Heart left ventricle (tissue), 13 donors: Measurements from ENCODE around the gene ATP11C.

ENCODE experiments used
- POLR2A ChIP-seq, 2 donors: fragments of 450-650 bp; IDR thresholded peaks; one replicate each; pipeline ENCODE4 v1.6.1; 2017; ENCODE audit warnings: antibody characterized with exemption in 2 of 2, mild to moderate bottlenecking in 2 of 2, moderate library complexity in 2 of 2
- TF ChIP-seq, protein P1 (sequence below), 12 donors: fragments of 200-600 bp; sonication (generic) in 4 of 12; IDR thresholded peaks; one replicate each; pipeline versions ENCODE4 v1.5.0 to v1.8.0; 2018 to 2022; ENCODE audit warnings: antibody characterized with exemption in 12 of 12, mild to moderate bottlenecking in 5 of 12
- donor health status: ischemic (EF 13 %, LVEDD 7.1; RV severe dilation, severe dysfunction).
- donor health status: DM: no; HTN: yes; CAD: no.
- donor health status: DM: no; HTN: no; CAD: no.
- donor health status: ischemic (EF 25% LVEDD 6.9; RV normal size, moderate dysfunction).
- donor health status: ischemic (EF 25% LVEDD 5.7; RV mildly dilated, moderate dysfunction).
- donor health status: ischemic (EF 35%, LVEDD 5.7; RV mildly dilated, moderate dysfunction).
- donor health status: nonischemic (EF 11% LVEDD 7.7; RV severe dilation, severe dysfunction).
- donor health status: DM: yes; HTN: yes; CAD: no.
- donor health status: PGD.
- donor health status: ischemic (EF 29% LVEDD 5.4; RV normal size, mild dysfunction).
- donor health status: nonischemic (EF 23%, LVEDD 6.1; RV moderate dilation, normal function).

DNA sequence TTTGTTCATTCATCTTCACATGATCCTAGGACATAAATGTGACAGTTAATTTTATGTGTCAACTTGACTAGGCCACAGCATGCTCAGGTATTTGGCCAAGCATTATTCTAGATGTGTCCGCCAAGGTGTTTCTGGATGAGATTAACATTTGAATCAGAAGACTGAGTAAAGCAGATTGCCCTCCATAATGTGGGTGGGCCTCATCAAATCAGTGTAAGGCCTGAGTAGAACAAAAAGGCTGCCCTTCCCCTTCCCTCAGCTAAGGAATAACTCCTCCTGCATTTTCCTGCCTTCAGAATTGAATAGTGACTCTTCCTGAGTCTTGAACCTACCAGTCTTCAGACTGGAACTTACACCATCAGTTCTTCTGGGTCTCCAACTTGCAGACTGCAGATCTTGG is 18.4 kb downstream of the ATP11C start:
- TF ChIP-seq, protein P1, sequence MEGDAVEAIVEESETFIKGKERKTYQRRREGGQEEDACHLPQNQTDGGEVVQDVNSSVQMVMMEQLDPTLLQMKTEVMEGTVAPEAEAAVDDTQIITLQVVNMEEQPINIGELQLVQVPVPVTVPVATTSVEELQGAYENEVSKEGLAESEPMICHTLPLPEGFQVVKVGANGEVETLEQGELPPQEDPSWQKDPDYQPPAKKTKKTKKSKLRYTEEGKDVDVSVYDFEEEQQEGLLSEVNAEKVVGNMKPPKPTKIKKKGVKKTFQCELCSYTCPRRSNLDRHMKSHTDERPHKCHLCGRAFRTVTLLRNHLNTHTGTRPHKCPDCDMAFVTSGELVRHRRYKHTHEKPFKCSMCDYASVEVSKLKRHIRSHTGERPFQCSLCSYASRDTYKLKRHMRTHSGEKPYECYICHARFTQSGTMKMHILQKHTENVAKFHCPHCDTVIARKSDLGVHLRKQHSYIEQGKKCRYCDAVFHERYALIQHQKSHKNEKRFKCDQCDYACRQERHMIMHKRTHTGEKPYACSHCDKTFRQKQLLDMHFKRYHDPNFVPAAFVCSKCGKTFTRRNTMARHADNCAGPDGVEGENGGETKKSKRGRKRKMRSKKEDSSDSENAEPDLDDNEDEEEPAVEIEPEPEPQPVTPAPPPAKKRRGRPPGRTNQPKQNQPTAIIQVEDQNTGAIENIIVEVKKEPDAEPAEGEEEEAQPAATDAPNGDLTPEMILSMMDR (IDR thresholded peaks at IDR 0.05), result no peak
- TF ChIP-seq POLR2A (IDR thresholded peaks at IDR 0.05), result no peak
